Skin of body (tissue), 2 donors: ENCODE measurements around the gene ELMO2. TPM values are rescaled to one million over a fixed set of nuclear protein-coding genes. Genes with fewer than 3 reads are reported as not detected.

Source experiments
- DNase-seq: peaks from one replicate; lab custom pipeline; 2025; lab: John Stamatoyannopoulos, UW
- total RNA-seq: library from RNA; depleted of rRNA; stranded (reverse); fragments of >200 nt; gene quantifications from one replicate; pipeline ENCODE4 v1.2.3, GENCODE V29; 2014

Gene ELMO2
- total RNA-seq, 1 donor from 2014 or later: 33.5 TPM

- DNase-seq: no peak
Measured at GRCh38 chr20:46367967-46368901, 38.2 kb downstream of the ELMO2 start.

GRCh38 chr20:46367234-46367633 lies 39.2 kb downstream of the ELMO2 start:
- DNase-seq: no peak

- no peak for DNase-seq
Measured at GRCh38 chr20:46366826-46367225, 39.6 kb downstream of the ELMO2 start.

GRCh38 chr20:46365487-46366220 lies 40.8 kb downstream of the ELMO2 start:
- DNase-seq: no peak

GRCh38 chr20:46364670-46365486 lies 41.5 kb downstream of the ELMO2 start:
- DNase-seq: peak; percentile 61

- DNase-seq: peak; percentile 88
Measured at GRCh38 chr20:46363874-46364669, 42.3 kb downstream of the ELMO2 start.

GRCh38 chr20:46362921-46363867 lies 43.2 kb downstream of the ELMO2 start:
- DNase-seq: no peak

GRCh38 chr20:46361811-46362210 lies 44.6 kb downstream of the ELMO2 start:
- DNase-seq: no peak

- DNase-seq: no peak
Measured at GRCh38 chr20:46361381-46361780, 45.0 kb downstream of the ELMO2 start.

GRCh38 chr20:46359233-46359751 lies 47.1 kb downstream of the ELMO2 start:
- DNase-seq: no peak

- no peak for DNase-seq
Measured at GRCh38 chr20:46358346-46359058, 47.9 kb downstream of the ELMO2 start.

GRCh38 chr20:46357030-46357514 lies 49.3 kb downstream of the ELMO2 start:
- no peak for DNase-seq

- DNase-seq: no peak
Measured at GRCh38 chr20:46356195-46357029, 50.0 kb downstream of the ELMO2 start.

- no peak for DNase-seq
Measured at GRCh38 chr20:46355778-46356177, 50.6 kb downstream of the ELMO2 start.

- DNase-seq: no peak
Measured at GRCh38 chr20:46354920-46355654, 51.3 kb downstream of the ELMO2 start.

GRCh38 chr20:46354207-46354555 lies 52.2 kb downstream of the ELMO2 start:
- no peak for DNase-seq
